Upper lobe of right lung (tissue), 1 donor: ENCODE results near the gene PDK2. TPM values are rescaled to one million over a fixed set of nuclear protein-coding genes. Genes with fewer than 3 reads are reported as not detected.

Source experiments
- ATAC-seq: fragments of 200-7000 bp; cut with Tn5 transposase; one replicate; pipeline ENCODE4 v1.9.1; 2020; ENCODE audit warnings: mild to moderate bottlenecking, moderate library complexity
- DNase-seq: peaks from one replicate; pipeline ENCODE4 v3.0.0-alpha.2; 2020
- H3K27ac ChIP-seq: fragments of 200-600 bp; one replicate; pipeline ENCODE4 v1.8.0; 2022
- H3K27me3 ChIP-seq: fragments of 200-600 bp; one replicate; pipeline ENCODE4 v1.8.0; 2022; ENCODE audit warnings: mild to moderate bottlenecking
- H3K36me3 ChIP-seq: fragments of 200-600 bp; one replicate; pipeline ENCODE4 v1.8.0; 2022
- H3K4me1 ChIP-seq: fragments of 200-600 bp; one replicate; pipeline ENCODE4 v1.8.0; 2022
- H3K4me3 ChIP-seq: fragments of 200-600 bp; one replicate; pipeline ENCODE4 v1.8.0; 2022; ENCODE audit warnings: mild to moderate bottlenecking
- H3K9me3 ChIP-seq: fragments of 200-600 bp; one replicate; pipeline ENCODE4 v1.8.0; 2022
- intact Hi-C: fragments of 100-400 bp; cut with DNase I; formaldehyde crosslinking; loops from one replicate; pipeline ENCODE4 v1.11.0; 2022
- total RNA-seq: library from RNA; stranded (reverse); fragmentation: NEBNext Ultra II Directional; extraction: Animal tissue kit (Norgen Biotek cat#: 25700); gene quantifications from one replicate; pipeline ENCODE4 v1.2.1, GENCODE V29; 2021
- TF ChIP-seq, protein P1 (sequence below): fragments of 200-600 bp; IDR thresholded peaks from one replicate; pipeline ENCODE4 v1.8.0; 2022; ENCODE audit warnings: antibody characterized with exemption
- donor health status: DM: no; HTN: yes; CAD: no; lungs with severe emphysema.

Gene PDK2
- total RNA-seq, 1 donor from 2014 or later, result 30.2 TPM

DNA sequence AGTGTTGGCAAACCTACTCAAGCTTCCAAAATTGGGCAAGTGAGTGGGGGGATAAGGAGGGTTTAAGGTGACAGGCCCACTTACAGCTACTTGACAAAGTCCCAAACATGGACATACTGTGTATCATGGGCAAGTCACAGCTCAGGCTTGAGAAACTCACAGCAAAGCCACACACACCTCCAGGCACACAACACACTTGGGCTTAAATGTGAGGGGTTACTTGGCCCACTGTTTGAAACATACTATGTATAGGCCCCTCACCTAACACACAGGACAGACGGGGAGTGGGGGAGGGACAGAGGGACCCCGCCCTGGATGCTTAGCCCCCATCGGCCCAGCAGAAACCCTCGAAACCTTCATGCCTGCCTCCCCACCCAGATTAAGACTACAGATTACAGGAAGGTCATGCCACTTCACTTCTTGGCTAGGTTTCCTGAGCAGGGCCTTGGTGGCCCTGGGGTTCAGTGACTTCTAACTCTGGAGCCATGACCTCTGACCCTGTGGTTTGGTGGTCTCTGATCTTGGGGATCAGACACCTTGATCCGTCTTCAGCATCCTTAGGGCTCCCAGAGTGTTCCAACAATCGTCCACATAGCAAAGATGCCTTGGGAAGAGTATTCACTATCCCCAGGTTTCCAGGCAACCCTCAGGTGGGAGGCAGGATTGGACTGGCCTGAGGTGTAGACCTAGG, 37.1 kb downstream of the PDK2 start:
- H3K4me3 ChIP-seq, result no peak overlapping the region
- no peak for ATAC-seq
- H3K36me3 ChIP-seq, result peaks cover 28% of the 10 kb centered on the region
- TF ChIP-seq, protein P1, sequence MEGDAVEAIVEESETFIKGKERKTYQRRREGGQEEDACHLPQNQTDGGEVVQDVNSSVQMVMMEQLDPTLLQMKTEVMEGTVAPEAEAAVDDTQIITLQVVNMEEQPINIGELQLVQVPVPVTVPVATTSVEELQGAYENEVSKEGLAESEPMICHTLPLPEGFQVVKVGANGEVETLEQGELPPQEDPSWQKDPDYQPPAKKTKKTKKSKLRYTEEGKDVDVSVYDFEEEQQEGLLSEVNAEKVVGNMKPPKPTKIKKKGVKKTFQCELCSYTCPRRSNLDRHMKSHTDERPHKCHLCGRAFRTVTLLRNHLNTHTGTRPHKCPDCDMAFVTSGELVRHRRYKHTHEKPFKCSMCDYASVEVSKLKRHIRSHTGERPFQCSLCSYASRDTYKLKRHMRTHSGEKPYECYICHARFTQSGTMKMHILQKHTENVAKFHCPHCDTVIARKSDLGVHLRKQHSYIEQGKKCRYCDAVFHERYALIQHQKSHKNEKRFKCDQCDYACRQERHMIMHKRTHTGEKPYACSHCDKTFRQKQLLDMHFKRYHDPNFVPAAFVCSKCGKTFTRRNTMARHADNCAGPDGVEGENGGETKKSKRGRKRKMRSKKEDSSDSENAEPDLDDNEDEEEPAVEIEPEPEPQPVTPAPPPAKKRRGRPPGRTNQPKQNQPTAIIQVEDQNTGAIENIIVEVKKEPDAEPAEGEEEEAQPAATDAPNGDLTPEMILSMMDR, result no peak
- H3K27me3 ChIP-seq, result peaks cover 5% of the 10 kb centered on the region
- no peaks in the 10 kb centered on the region for H3K9me3 ChIP-seq
- intact Hi-C loops, result no loop called here
- no peak overlapping the region for H3K27ac ChIP-seq
- H3K4me1 ChIP-seq, result peaks cover 18% of the 10 kb centered on the region
- no peak for DNase-seq

DNA sequence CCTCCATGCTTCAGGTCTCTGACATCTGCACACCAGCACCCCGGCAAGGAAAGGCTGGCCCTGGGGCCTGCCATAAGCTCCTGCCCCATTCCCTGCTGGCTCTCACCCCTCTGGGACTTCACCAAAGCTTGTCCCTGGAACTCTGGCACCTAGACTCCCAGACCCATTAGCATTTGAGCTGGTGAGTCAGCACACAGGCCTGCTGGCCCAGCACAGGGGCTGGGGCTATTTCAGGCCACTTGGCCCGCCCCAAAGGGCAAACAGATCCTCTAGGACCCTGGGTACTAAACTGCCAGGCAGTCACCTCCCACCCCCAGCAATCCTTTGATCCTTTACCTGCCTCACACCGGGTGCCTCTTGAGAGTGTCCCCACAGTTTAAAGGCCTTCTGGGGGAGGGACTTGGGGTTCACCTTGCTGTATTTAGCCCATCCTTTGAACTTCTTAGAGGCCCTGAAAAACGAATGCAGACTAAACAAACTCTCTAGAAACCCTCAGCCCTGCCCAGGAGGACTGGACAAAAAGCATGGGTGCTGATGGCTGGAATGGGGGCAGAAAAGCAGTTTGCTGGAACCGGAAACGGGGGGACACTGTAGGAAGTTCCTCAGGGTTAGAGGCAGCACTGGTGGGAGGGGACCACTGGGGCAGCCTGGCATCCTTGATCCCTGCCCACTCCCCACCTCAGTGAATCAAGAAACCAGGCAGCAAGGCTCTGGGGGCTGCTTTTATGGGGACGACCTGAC, 38.0 kb downstream of the PDK2 start:
- H3K36me3 ChIP-seq, result peaks cover 38% of the 10 kb centered on the region
- H3K4me3 ChIP-seq, result no peak overlapping the region
- peaks cover 11% of the 10 kb centered on the region for H3K4me1 ChIP-seq
- TF ChIP-seq, protein P1, result no peak
- intact Hi-C loops, result no loop called here
- DNase-seq (peak; percentile 65), ATAC-seq (peak; percentile 33)
- H3K27me3 ChIP-seq, result peaks cover 5% of the 10 kb centered on the region
- H3K27ac ChIP-seq, result no peak overlapping the region
- no peaks in the 10 kb centered on the region for H3K9me3 ChIP-seq

GRCh38 chr17:50133769-50134099, 38.6 kb downstream of the PDK2 start:
- no peak for ATAC-seq
- TF ChIP-seq, protein P1, result no peak
- Histone ChIP-seq H3K36me3 (peaks cover 43% of the 10 kb centered on the region), H3K27me3 (peaks cover 5% of the 10 kb centered on the region), H3K4me3 (no peak overlapping the region), H3K4me1 (peaks cover 11% of the 10 kb centered on the region), H3K27ac (no peak overlapping the region), H3K9me3 (no peaks in the 10 kb centered on the region)
- intact Hi-C loops, result no loop called here
- DNase-seq, result peak; percentile 63

GRCh38 chr17:50134206-50135110, 39.3 kb downstream of the PDK2 start:
- ATAC-seq (no peak), DNase-seq (no peak)
- intact Hi-C loops, result no loop called here
- H3K4me1 ChIP-seq, result peaks cover 4% of the 10 kb centered on the region
- no peaks in the 10 kb centered on the region for H3K9me3 ChIP-seq
- TF ChIP-seq, protein P1, result no peak
- no peak overlapping the region for H3K27ac ChIP-seq
- peaks cover 50% of the 10 kb centered on the region for H3K36me3 ChIP-seq
- H3K27me3 ChIP-seq, result peaks cover under 1% of the 10 kb centered on the region
- no peak overlapping the region for H3K4me3 ChIP-seq

GRCh38 chr17:50135316-50136095, 40.4 kb downstream of the PDK2 start:
- H3K27ac ChIP-seq, result no peak overlapping the region
- intact Hi-C loops, result no loop called here
- DNase-seq (peak; percentile 61), ATAC-seq (no peak)
- peaks cover 5% of the 10 kb centered on the region for H3K4me1 ChIP-seq
- H3K36me3 ChIP-seq, result peaks cover 59% of the 10 kb centered on the region
- no peaks in the 10 kb centered on the region for H3K27me3 ChIP-seq
- H3K4me3 ChIP-seq, result no peak overlapping the region
- H3K9me3 ChIP-seq, result no peaks in the 10 kb centered on the region
- TF ChIP-seq, protein P1, result no peak
